HL-60/S4 treated with phorbol 12-myristate 13-acetate at 8.2 ng/mL for 4 days and 3 days (cell line): ENCODE measurements around the gene WARS2.

ENCODE experiments used
- in situ Hi-C: fragments of 300-500 bp; cut with MboI; formaldehyde crosslinking; loops from 2 replicates; pipeline ENCODE4 v1.15.0; 2022; ENCODE audit warnings: low sequenced_read_pairs

The WARS2 gene

DNA sequence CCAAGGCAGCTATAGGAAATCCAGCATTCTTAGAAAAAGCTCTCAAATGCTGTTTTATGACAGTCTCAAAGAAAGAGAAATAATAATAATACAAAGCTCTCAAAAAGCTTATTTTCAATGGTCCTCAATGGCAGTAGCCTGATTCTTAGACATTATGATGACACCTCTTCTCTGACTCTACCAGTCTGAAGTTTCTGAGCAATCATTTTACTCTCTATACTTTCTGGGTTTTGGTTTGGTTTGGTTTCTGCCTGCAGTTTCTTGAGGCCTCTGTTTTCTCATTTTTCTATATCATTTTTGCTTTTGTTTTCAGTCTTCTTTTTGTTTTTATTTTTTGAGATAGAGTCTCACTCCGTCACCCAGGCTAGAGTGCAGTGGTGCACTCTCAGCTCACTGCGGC lies 102.1 kb downstream of the WARS2 start:
- in situ Hi-C loops = no loop called here

- in situ Hi-C loops = no loop called here
These were observed 106.1 kb downstream of the WARS2 start for GRCh38 chr1:119034359-119034758.

- in situ Hi-C loops = no loop called here
These were observed 107.5 kb downstream of the WARS2 start for GRCh38 chr1:119032986-119033385.

- in situ Hi-C loops = no loop called here
These were observed 112.7 kb downstream of the WARS2 start for GRCh38 chr1:119027759-119028158.

DNA sequence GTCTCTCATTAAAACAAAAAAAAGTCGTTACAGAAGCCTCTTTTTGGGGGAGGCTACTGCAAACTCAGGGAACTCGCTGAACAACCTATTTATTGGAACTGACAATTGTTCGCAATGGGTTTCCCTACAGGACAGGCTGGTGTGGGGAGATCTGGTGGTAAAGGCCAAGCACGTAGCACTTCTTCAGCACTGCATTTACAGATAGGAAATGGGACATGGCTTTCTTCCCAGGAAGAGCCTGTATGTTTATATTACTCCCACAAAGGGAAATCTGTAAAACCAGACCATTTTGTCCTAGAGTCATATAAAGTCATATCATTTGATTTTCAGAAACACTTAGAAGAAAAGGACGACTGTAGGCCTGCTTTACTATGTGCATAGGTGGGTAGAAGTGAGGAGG lies 113.5 kb downstream of the WARS2 start:
- in situ Hi-C loops = no loop called here

DNA sequence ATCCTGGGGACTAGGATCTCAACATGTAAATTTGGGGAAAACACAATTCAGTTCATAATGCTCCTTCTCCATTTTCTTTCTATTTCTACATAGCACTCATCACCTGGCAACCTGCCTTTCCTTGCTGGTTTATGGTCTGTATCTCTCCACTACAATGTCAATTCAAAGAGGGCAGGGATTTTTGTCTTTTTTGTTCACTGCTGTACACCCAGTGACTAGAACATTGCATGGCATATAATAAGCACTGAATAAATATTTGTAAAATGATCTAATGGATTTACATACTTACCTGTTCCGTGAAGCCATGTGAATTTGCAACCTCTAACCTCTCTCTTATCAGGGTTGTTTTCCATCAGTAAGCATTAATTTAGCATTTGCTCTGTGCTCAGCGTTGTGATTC lies 124.9 kb downstream of the WARS2 start:
- in situ Hi-C loops = no loop called here

DNA sequence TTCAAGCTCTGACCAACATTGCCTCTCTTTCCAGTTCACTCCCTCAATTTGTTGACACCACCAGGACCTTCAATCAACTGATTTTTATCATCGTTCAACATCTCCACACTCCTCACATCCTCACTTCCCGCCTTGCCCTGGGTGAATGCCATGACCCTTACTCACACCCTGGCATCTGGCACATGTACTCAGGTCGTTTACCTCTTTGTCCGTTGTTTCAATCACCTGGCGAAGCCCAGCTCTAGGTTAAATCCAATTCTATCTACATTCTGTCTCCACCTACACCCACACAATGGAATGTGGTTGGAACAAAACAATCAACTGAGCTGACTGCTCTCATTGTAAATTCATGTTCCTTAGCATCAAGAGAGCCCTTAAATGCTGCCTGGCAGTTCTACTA lies 128.1 kb downstream of the WARS2 start:
- in situ Hi-C loops = no loop called here

DNA sequence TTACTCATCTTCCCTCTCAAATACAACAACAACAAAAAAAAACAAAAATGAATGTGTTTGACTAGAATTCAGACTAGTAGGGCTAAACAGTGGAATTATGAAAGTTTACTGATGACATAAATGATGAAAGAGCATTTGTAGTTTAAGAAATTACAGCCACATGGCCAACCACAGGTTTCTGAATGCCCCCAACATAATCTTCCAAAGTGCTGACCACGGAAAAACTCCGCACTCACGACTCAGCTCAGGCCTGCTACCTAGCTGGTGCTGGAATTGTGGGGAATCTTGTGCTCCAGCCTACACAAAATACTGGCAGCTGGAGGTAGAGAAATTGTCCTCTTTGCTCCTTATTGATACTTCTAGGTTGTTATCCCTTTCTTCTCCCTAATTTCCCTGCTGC lies 128.7 kb downstream of the WARS2 start:
- in situ Hi-C loops = no loop called here

- in situ Hi-C loops = no loop called here
These were observed 129.3 kb downstream of the WARS2 start for GRCh38 chr1:119011116-119011515.

- in situ Hi-C loops = no loop called here
These were observed 130.3 kb downstream of the WARS2 start for GRCh38 chr1:119010201-119010600.

DNA sequence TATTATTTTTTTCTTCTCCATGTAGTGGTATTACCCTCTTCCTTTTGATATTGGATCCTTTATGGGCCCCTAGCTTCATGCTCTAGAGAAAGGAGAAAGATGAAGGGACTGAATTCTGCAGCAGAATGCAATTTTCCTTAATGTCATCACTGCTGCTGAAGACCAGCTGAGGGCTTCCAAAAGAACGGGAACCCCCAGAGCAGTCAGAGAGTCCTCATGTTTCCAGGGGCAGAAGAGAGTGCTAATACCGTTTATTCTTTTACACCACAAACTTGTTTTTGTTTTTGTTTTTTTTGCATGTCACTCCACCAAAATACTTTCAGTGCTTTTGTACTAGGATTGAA lies 131.2 kb downstream of the WARS2 start:
- in situ Hi-C loops = no loop called here

- in situ Hi-C loops = no loop called here
These were observed 131.8 kb downstream of the WARS2 start for GRCh38 chr1:119008483-119009311.

DNA sequence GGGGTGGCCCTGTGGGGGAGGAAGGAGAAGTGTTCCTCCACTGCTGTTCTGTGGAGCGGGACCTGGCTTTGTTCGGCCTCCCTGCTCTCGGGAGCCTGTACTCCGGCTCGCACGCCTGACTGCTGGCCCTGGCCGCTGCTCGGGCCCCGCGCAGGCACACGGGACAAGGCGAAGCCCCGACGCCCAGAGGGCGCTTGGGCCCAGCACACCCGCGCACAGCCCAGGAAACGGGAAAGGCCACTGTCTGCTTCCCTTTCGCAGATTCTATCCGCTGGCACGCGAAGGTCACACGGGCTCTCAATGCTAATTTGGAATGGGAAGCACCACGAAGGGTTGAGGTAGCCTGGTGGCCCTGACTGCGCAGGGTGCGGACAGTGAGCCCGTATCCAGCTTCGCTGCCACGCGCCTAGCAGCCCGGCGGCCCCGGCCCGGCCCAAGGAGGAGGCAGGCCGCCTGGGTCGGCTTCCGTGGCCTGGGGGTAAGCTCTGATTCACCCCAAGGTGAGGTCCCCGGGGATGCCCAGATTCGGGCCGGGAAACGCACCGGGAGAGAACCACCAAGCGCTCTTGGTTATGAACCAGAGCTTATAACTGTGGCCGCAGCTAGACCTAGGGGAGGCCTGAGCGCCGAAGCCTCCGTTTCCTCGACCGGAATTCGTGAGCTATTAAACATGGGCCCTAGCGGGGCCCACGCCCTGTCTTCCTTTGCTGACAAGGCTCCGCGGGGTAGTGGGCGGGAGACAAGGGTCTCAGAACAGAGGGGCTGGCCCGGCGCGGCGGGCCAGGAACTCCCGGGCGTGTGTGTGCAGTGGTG lies 132.6 kb downstream of the WARS2 start:
- in situ Hi-C loops = no loop called here

- in situ Hi-C loops = no loop called here
These were observed 133.1 kb downstream of the WARS2 start for GRCh38 chr1:119007339-119007669.

- in situ Hi-C loops = no loop called here
These were observed 133.8 kb downstream of the WARS2 start for GRCh38 chr1:119006406-119007279.

- in situ Hi-C loops = no loop called here
These were observed 134.6 kb downstream of the WARS2 start for GRCh38 chr1:119005724-119006405.

- in situ Hi-C loops = no loop called here
These were observed 135.7 kb downstream of the WARS2 start for GRCh38 chr1:119004781-119005180.

DNA sequence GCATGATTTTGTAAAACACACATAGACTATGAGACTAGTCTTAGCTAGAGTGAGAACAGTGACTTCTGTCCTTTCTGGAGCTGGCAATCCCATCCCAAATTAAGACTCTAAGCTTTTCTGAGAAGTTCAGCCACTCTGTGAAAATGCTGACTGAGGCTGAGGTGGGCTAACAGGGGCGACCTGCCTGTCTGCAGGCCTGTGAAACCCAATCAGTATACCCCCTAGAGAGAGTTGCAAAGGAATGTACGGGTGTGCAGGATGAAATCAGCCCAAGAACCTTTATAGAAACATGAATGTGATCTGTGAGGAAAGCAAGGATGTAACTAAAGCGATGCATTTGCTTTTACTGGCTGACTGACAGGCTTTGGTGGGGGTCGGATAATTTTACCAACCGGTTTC lies 136.3 kb downstream of the WARS2 start:
- in situ Hi-C loops = no loop called here

GRCh38 chr1:119003413-119004128 lies 136.9 kb downstream of the WARS2 start:
- in situ Hi-C loops = no loop called here

- in situ Hi-C loops = no loop called here
These were observed 138.3 kb downstream of the WARS2 start for GRCh38 chr1:119002028-119002686.
